ENCODE results near the gene ZNF865. TPM values are rescaled to one million over a fixed set of nuclear protein-coding genes. Genes with fewer than 3 reads are reported as not detected.

The ZNF865 gene
- total RNA-seq, 1 donor from 2014 or later = 20.3 TPM

DNA sequence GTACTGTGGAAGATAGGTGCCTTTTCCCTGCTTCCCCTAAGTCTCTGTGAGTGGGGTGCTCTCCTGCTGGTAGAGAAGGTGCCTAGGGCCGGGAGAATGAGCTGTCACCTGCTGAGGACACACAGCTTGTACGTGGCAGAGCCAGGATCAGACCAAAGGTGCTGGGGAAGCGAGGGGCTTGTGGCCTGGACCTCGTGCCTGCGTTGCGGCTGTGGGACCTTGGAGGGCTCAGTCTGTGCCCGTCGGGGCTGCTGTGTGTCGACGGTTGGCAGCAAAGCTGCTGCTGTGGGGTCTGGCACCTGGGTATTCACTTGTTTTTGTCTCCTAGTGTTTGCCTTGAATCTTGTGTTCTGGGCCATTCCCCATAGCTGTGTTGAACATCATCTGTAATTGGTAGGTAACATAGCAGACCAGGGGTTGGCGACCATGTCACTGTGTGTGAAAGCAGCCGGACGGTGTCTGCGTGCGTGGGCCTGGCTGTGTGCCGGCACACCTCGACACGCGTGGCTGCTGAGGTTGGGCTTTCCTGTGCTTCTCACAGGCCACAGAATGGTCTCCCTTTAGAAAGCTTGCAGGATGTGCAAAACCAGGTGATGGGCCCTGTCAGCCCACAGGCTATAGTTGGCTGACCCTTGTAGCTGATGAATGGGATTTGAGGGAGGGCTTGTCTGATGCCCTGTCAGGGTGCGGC is 58.5 kb downstream of the ZNF865 start:
- Mint-ChIP-seq H3K36me3 (ENCODE audit: low read depth) (peaks cover 14% of the 10 kb centered on the region), H3K4me1 (peaks cover 5% of the 10 kb centered on the region), H3K9me3 (no peaks in the 10 kb centered on the region), H3K4me3 (no peak overlapping the region), H3K27ac (ENCODE audit: unreplicated experiment) (no peak overlapping the region), H3K27me3 (ENCODE audit: low read depth) (no peaks in the 10 kb centered on the region)
- no peak for DNase-seq (ENCODE audit: low read depth, low spot score)
- TF ChIP-seq, protein P1, sequence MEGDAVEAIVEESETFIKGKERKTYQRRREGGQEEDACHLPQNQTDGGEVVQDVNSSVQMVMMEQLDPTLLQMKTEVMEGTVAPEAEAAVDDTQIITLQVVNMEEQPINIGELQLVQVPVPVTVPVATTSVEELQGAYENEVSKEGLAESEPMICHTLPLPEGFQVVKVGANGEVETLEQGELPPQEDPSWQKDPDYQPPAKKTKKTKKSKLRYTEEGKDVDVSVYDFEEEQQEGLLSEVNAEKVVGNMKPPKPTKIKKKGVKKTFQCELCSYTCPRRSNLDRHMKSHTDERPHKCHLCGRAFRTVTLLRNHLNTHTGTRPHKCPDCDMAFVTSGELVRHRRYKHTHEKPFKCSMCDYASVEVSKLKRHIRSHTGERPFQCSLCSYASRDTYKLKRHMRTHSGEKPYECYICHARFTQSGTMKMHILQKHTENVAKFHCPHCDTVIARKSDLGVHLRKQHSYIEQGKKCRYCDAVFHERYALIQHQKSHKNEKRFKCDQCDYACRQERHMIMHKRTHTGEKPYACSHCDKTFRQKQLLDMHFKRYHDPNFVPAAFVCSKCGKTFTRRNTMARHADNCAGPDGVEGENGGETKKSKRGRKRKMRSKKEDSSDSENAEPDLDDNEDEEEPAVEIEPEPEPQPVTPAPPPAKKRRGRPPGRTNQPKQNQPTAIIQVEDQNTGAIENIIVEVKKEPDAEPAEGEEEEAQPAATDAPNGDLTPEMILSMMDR (conservative IDR thresholded peaks at IDR 0.05) = no peak

GRCh38 chr19:55666343-55667005 is 61.0 kb downstream of the ZNF865 start:
- H3K27me3 Mint-ChIP-seq (ENCODE audit: low read depth) = peaks cover under 1% of the 10 kb centered on the region
- peaks cover 16% of the 10 kb centered on the region for H3K36me3 Mint-ChIP-seq (ENCODE audit: low read depth)
- DNase-seq (ENCODE audit: low read depth, low spot score) = no peak
- H3K9me3 Mint-ChIP-seq = no peaks in the 10 kb centered on the region
- H3K4me3 Mint-ChIP-seq = no peak overlapping the region
- H3K27ac Mint-ChIP-seq (ENCODE audit: unreplicated experiment) = no peak overlapping the region
- H3K4me1 Mint-ChIP-seq = peaks cover 7% of the 10 kb centered on the region
- TF ChIP-seq, protein P1 (conservative IDR thresholded peaks at IDR 0.05) = no peak

Other genes with a start within 250 kb of the ZNF865 start
- not detected in 2 replicates for gene GARIN5B, start 242.4 kb upstream of the ZNF865 start, total RNA-seq
- gene IL11, start 235.2 kb upstream of the ZNF865 start, total RNA-seq = 0.56 and 0.59 TPM in 2 replicates
- gene TMEM190, start 228.8 kb upstream of the ZNF865 start, total RNA-seq = not detected in 2 replicates
- 0.40 and 0.71 TPM in 2 replicates for gene TMEM238, start 221.4 kb upstream of the ZNF865 start, total RNA-seq
- 1,888 and 1,936 TPM in 2 replicates for gene RPL28, start 219.7 kb upstream of the ZNF865 start, total RNA-seq
- 243 and 269 TPM in 2 replicates for gene UBE2S, start 197.9 kb upstream of the ZNF865 start, total RNA-seq
- 0.54 and 0.59 TPM in 2 replicates for gene SHISA7, start 162.3 kb upstream of the ZNF865 start, total RNA-seq
- gene ISOC2, start 144.0 kb upstream of the ZNF865 start, total RNA-seq = 34.3 and 36.7 TPM in 2 replicates
- gene C19orf85, start 140.9 kb upstream of the ZNF865 start, total RNA-seq = not detected in 2 replicates
- 14.8 and 15.0 TPM in 2 replicates for gene ZNF628, start 129.0 kb upstream of the ZNF865 start, total RNA-seq
- gene NAT14, start 120.5 kb upstream of the ZNF865 start, total RNA-seq = 81.1 and 87.9 TPM in 2 replicates
- gene SSC5D, start 117.2 kb upstream of the ZNF865 start, total RNA-seq = 1.3 and 1.5 TPM in 2 replicates
- gene SBK2, start 68.5 kb upstream of the ZNF865 start, total RNA-seq = not detected in 2 replicates
- 0.39 and 0.68 TPM in 2 replicates for gene SBK3, start 60.1 kb upstream of the ZNF865 start, total RNA-seq
- gene ZNF579, start 24.8 kb upstream of the ZNF865 start, total RNA-seq = 28.2 and 29.1 TPM in 2 replicates
- gene FIZ1, start 6.1 kb upstream of the ZNF865 start, total RNA-seq = 31.6 and 31.8 TPM in 2 replicates
- 6.1 and 6.7 TPM in 2 replicates for gene ZNF524, start 5.4 kb upstream of the ZNF865 start, total RNA-seq
- gene ZNF784, start 18.9 kb downstream of the ZNF865 start, total RNA-seq = 11.0 and 12.4 TPM in 2 replicates
- gene ZNF580, start 35.4 kb downstream of the ZNF865 start, total RNA-seq = 39.1 and 41.8 TPM in 2 replicates
- gene ZNF581, start 38.0 kb downstream of the ZNF865 start, total RNA-seq = 40.8 and 41.9 TPM in 2 replicates
- gene CCDC106, start 42.6 kb downstream of the ZNF865 start, total RNA-seq = 18.7 and 18.9 TPM in 2 replicates
- gene U2AF2, start 49.4 kb downstream of the ZNF865 start, total RNA-seq = 342 and 365 TPM in 2 replicates
- 129 and 130 TPM in 2 replicates for gene EPN1, start 69.6 kb downstream of the ZNF865 start, total RNA-seq
- not detected in 2 replicates for gene NLRP9, start 132.8 kb downstream of the ZNF865 start, total RNA-seq
- gene RFPL4A, start 153.4 kb downstream of the ZNF865 start, total RNA-seq = not detected in 2 replicates
- not detected in 2 replicates for gene RFPL4AL1, start 163.5 kb downstream of the ZNF865 start, total RNA-seq
- gene NLRP11, start 226.4 kb downstream of the ZNF865 start, total RNA-seq = not detected in 2 replicates
- not detected in 2 replicates for gene NLRP4, start 230.9 kb downstream of the ZNF865 start, total RNA-seq